Activated CD8-positive, alpha-beta memory T cell treated with anti-CD3 and anti-CD28 coated beads for 36 hours (primary cell): ENCODE data around the gene THSD7B. TPM values are rescaled to one million over a fixed set of nuclear protein-coding genes. Genes with fewer than 3 reads are reported as not detected.
"Not testable (repeated sequence)": the region's sequence is repeated elsewhere in the genome, so short reads cannot be mapped to it uniquely, and the experiment has no call there.

ENCODE experiments used
- CTCF ChIA-PET: fragments of 350-600 bp; sonication (Branson Sonifier 250); formaldehyde crosslinking; loops from one replicate; lab custom pipeline; 2021; ENCODE audit warnings: antibody characterized with exemption; lab: Charles Lee
- POLR2A ChIA-PET: fragments of 350-600 bp; sonication (Branson Sonifier 250); formaldehyde crosslinking; loops from one replicate; lab custom pipeline; 2021; ENCODE audit warnings: antibody characterized with exemption; lab: Charles Lee
- total RNA-seq, 2 experiments: library from RNA; stranded (reverse); gene quantifications; one replicate each; pipeline ENCODE4 v1.2.3, GENCODE V29; 2021

The THSD7B gene
- total RNA-seq, 2 experiments from 2014 or later, result not detected

DNA sequence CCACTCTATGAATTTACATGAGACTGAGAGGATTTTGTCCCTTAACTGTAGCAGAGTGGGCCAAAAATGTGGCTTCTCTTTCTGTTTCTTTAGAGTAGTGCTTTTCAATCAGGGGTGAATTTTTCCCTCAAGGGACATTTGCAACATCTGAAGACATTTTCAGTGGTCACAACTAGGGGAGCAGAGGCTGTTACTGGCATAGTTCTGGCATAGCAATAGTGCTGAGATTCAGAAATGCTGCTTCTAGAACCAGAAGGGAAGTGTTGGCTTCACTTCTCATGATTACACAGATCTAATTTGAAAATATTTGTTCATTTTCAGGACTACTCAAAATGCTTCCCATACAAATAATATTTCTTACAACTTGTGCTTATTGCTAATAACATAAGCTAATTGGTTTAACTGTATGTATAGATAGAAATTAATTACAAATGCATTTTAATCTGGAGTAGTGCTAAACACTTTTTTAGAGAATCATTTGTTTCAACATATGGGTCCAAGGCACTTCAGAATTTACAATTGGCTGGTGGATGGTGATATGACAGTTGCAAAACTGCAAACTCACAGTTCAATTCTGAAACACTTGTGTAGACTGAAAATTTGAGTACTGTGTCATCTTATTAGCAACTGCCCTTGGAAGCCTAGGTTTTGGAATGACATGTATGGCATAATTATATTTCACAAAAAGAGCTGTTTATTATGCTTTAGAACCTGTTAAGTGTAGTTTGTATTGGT is 526.7 kb downstream of the THSD7B start:
- ChIA-PET POLR2A (no interaction called here), CTCF (no interaction called here)

DNA sequence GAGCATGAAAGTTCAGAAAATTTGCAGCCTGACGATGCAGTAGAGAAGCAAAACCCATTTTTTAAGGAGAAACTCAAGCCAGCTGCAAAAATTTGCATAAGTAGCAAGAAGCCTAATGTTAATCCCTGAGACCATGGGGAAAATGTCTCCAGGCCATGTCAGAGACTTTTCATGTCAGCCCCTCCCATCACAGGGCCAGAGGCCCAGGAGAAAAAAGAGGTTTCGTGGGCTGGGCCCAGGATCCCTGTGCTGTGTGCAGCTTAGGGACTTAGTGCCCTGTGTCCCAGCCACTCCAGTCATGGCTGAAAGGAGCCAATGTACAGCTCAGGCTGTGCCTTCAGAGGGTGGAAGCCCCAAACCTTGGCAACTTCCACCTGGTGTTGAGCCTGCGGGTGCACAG is 533.0 kb downstream of the THSD7B start:
- ChIA-PET CTCF (no interaction called here), POLR2A (no interaction called here)

DNA sequence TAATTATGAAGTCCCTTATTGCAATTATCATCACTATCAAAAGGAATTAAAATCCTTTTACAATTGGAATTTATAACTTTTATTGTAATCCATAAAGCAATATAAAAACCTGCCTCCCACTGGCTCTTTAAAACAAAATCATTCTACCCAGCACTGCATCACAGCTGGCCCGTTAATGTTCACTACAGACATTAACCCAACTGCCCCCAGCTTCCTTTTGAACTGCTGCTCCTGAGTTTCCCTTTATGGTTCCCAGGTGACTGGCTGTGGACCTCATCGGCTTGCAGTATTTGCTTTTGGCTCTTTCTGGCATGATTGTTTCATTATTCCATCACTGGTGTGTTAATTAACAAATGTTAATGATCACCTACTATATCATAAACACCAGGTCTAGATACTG is 535.6 kb downstream of the THSD7B start:
- POLR2A ChIA-PET, result no interaction called here
- CTCF ChIA-PET, result no interaction called here

DNA sequence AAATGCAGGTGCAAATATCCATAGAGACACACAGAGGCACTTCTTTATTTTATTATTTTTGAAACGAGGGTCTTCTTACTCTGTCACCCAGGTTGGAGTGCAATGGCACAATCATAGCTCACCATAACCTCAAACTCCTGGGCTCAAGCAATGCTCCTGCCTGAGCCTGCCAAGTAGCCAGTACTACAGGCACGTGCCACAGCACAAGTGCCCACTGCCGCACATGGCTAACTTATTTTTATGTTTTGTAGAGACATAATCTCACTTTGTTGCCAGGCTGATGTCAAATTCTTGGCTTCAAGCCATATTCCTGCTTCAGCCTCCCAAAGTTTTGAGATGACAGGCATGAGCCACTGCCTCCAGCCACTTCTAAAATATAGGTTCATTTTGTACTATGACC is 537.6 kb downstream of the THSD7B start:
- ChIA-PET CTCF (no interaction called here), POLR2A (no interaction called here)

DNA sequence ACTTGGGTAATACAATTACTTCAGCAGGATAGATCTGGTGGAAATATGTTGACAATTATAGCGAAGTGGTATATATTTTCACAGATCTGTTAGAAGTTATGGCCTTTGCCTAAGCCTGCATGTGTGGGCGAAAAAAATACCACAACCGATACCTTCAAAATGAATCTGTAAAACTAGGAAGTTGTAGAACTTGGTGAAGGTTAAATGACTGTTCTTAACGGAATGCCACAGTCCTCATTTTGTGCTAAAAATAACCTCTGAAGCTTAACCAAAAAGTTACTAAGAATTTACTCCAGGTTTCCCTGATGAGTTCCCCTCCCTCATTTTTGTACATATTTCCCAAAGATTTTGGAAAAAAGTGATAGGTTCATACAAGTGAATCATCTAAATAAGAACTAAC is 550.7 kb downstream of the THSD7B start:
- ChIA-PET CTCF (no interaction called here), POLR2A (no interaction called here)

DNA sequence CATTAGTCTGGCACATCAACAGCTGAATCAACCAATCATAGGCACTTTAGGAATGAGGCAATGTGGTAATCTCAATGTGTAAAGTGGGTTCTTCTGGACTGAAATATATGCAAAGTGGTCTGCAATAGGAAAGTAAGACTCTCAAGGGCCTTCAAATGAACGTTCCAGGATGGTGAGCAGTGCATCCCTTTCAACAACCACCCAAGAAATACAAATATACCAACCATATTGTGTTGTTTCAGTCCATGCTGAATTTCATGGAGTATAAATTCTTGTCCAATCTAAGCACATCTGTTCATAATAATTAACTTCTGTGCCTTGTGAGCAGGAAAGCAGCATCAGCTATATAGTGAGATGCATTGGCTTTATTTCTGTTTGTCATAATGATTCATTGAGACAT is 556.2 kb downstream of the THSD7B start:
- CTCF ChIA-PET, result no interaction called here
- POLR2A ChIA-PET, result no interaction called here

DNA sequence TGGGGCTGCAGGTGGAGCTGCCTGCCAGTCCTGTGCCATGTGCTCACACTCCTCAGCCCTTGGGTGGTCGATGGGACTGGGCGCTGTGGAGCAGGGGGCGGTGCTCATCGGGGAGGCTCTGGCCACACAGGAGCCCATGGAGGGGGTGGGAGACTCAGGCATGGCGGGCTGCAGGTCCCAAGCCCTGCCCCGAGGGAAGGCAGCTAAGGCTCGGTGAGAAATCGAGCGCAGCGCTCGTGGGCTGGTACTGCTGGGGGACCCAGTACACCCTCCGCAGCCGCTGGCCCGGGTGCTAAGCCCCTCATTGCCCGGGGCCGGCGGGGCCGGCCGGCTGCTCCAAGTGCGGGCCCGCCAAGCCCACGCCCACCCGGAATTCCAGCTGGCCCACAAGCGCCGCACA is 566.2 kb downstream of the THSD7B start:
- CTCF ChIA-PET, POLR2A ChIA-PET: not testable (repeated sequence)

DNA sequence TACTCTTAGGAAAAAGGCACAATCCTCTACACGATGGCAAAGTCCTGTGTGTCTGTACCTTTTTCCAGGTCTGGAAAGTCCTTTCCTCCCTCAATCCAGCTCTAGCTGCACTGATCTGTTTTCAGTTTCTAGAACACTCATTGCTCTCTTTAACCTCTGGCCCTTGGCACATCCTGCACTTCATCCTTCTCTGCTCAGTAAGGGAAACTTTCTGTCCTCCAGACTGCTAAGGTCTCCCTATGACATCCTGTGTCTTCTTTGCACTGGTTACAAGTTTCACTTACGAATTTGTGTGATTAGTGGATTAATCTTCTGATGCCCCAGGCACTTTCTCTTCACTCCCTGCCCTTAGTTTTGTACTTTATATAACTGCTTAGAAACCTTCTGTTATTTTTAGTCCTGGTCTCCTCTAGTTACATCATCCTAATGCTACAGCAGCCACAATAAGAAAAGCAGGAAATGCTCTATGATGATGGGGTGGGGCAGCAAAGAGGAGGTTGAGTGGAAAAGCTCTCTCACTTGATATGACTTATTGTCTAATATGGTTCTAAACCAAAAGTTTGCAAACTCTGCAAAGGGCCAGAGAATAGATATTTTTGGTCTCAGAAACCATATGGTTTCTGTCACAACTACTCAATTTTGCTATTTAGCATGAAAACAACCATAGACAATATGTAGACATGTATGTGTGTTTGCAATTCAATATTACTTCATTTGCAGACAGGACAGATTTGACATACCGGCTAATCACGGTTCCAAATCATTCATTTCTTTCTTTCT is 568.2 kb downstream of the THSD7B start:
- ChIA-PET CTCF (no interaction called here), POLR2A (no interaction called here)

DNA sequence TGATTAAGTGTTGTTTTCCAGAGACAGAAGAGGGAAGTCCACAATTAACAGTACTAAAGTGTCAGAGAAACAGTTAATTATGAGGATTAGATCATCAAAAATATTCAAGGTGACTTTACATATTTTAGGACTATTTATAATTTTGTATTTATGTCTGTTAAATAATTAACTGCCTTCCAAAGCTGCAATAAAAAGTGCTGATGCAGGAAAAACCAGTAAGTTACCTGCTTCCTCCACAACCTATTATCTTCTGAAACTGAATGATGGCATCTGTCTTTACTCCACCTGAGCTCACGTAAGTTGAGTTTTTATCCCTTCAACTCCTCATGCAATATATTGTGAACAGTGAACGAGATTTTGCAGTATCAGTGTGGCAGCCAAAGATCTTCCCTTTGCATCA is 570.7 kb downstream of the THSD7B start:
- POLR2A ChIA-PET, result no interaction called here
- CTCF ChIA-PET, result no interaction called here

DNA sequence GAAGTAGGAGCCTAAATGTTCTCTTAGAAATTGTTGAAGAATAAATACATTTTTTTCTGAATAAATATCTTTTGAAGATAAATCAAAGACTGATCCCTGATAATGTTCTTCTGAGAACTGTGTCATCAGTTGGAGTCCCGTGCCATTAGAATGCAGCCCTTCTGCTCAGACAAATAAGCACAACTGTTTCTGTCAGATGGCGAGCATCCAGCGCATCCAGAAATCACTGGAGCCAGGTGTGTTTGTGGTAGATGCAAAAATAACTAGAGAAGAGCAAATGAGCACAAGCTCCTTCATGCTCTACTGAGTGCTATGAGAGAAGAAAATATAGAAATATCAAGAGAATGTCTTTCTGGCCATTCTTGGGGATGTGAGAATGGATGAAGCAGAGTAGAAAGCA is 573.7 kb downstream of the THSD7B start:
- CTCF ChIA-PET, result no interaction called here
- POLR2A ChIA-PET, result no interaction called here

DNA sequence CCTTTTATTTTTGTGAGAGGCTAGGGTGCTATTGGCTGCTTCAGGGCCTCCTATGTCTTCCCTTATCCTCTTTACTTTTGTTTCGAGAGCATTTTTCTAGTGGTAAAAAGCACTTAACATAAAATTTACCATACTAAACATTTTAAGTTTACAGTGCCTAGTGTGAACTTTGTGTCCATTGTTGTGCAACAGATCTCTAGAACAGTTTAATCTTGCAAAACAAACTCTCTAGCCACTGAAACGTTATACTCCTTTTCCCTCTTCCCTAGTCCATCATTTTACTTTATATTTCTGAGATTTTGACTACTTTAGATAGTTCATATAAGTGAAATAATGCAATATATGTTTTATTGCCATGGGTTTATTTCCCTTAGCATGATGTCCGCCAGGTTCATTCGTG is 580.6 kb downstream of the THSD7B start:
- CTCF ChIA-PET, result no interaction called here
- POLR2A ChIA-PET, result no interaction called here

DNA sequence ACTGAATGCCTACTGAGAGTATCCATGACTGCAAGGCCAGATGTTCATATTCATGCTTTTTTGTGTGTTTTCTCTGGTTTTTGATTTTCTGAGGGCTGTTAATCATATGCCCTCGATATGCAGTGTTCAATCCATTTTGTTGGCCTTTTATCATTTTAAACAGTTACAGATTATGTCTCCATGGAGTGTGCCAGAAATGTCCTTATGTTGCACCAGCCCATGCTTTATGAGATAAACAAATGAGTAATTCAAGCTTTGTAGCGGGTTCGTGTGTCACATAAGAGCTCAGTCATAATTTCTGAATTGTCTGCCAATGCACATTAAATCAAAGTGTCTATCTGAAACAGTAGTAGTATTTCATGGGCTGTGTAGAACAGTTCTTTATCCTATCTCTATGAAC is 583.0 kb downstream of the THSD7B start:
- ChIA-PET POLR2A (no interaction called here), CTCF (no interaction called here)

DNA sequence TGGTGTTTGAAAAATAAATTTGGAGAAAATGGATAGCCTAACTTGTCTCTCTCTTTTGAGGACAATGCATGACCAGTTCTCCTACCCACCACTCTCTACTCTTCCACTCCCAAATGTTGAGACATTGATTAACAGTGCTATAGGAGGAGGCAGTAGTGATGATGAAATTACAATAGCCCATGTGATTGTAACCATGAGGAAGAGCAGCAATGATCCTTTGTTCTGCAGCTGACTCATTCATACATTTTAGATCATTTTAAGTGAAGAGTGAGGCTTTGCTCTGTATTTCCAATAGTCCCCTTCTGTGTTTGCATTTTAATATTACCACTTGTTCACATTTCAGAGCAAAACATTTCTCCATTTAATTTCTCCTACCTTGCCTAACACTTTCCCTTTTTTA is 592.3 kb downstream of the THSD7B start:
- POLR2A ChIA-PET, result no interaction called here
- CTCF ChIA-PET, result no interaction called here

DNA sequence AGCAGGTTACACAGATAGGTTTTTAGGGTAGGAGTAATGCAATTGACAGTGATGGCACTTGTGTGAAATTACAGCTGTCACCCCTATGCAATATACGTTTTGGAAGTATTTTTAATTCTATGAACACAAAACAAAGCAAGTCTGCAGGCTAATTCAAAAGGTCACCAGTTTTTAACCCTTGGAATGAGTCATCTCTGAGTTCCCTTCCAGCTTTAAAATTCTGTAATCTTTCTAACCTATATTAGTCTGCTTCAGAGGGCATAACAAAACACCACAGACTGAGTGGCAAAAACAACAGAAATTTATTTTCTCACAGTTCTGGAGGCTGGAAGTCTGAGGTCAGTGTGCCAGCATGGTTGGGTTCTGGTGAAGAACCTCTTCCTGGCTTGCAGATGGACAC is 602.0 kb downstream of the THSD7B start:
- ChIA-PET CTCF (no interaction called here), POLR2A (no interaction called here)

DNA sequence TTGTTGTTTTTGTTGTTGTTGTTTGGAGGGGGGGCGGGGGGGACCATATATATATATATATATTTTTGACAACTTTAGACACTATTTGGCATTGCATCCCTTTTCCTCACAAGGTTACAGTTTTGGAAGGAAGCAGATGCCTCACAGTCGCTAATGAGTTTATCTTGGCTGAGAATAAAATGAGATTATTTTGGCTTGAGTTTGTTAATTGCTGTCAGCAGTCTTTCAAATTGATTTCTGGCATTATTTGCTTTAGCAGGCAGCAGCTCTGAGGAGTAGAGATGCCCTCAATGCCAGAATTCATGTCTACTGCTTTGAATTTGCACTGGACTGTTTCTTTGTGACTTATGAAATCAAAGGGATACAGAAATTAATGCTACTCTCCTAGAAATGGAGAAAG is 603.8 kb downstream of the THSD7B start:
- CTCF ChIA-PET, result no interaction called here
- POLR2A ChIA-PET, result no interaction called here

DNA sequence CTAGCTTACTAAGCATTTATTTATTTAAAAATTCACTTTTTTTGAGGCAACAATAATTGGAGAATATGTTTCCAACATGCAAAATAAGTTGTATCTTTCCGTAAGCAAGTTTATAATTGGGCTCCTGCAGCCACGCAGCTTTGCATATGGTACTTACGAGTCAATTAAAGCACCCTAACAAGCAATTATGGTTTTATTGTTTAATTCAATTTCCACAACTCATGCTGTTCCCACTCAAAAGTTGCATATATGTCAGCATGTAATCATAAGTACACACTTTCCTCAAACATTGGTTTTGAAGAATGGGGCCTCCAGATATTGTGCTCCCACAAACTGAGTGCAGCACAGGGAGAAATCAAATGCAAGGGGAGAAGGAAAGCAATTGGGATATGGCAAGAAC is 613.8 kb downstream of the THSD7B start:
- POLR2A ChIA-PET, result no interaction called here
- CTCF ChIA-PET, result no interaction called here

DNA sequence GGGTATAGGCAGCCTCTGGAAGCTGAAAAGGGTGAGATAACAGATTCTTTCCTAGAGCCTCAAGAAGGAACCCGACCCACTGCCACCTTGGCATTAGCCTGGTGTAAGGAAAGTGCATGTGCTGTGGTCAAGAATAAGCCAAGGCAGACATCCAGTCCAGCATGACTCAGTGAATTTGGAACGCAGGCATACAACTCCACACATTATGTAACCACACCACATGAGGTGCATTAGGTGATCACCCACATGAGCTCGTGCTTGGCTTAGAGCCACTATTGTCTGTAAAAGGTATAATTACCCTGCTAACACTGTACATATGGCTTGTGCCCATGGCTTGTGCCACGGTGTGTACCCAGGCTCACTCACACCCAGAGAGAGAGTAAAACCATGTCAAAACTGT is 615.3 kb downstream of the THSD7B start:
- CTCF ChIA-PET, result no interaction called here
- POLR2A ChIA-PET, result no interaction called here

DNA sequence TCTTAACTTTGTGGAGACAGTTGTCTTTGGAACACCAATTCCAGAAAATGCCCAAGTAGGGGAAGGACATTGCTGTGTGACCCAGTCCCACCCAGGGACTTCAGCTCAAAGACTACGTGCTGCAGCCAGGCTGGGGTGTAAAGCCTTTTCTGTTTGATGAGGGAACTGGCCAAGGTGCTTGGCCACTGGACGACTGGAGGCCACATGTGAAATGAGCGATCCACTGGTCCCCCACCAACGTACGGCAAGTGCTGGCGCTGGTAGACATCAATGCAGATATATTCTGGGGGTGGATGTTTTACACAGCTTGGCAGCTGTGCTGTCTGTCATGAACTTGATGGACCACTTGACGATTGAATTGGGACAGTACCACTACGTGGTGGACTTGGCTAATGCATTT is 616.4 kb downstream of the THSD7B start:
- POLR2A ChIA-PET, result no interaction called here
- CTCF ChIA-PET, result no interaction called here

DNA sequence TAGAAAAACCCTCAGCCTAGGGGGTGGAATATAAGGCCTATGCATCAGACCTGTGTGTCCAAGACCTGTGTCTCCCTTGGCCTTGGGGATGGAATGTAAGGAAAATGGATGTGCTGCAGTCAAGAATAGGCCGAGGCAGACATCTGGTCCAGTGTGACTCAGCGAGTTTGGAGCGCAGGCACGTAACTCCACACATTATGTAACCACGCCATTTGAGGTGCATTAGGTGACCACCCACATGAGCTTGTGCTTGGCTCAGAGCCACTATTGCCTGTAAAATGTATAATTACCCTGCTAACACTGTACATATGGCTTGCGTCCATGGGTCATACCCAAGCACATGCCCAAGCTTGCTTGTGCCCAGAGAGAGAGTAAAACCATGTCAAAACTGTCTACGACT is 618.0 kb downstream of the THSD7B start:
- ChIA-PET CTCF (no interaction called here), POLR2A (no interaction called here)

DNA sequence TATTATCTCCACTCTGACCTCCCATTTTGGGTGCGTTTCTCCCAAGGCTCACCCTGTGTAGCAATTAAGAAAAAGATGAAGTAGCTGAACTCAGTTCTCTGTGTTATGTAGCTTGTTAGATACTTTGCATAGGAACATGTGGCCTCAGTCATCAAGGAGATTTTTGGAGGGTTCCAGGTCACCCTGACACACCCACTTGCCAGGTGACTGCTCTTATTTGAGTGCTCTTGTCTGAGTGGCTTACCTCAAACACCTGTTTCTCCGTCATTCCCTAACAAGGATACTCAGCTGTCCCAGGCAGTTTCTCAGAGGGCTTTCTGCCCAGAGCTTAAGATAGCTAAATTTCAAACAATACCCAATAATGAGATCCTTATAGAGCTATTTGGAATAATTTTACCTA is 621.7 kb downstream of the THSD7B start:
- ChIA-PET POLR2A (no interaction called here), CTCF (no interaction called here)

DNA sequence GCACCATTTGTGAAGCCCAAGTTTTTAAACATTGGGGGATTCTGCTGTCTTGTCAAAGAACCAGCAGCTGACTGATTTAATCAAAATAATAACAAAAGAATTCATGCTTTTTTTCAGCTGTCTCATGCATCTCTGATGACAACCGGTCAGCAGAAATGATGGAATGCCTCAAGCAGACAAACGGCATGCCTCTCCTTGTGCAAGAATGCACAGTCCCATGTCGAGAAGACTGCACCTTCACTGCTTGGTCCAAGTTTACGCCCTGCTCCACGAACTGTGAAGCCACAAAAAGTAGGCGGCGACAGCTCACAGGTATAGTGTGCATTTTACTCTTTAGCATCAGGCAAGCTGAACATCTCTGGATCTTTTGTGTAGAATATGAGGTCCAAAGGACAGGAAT is 640.2 kb downstream of the THSD7B start:
- ChIA-PET POLR2A (no interaction called here), CTCF (interaction anchor here (0.6 kb wide), 1 partner anchor 221 kb away, joined by 4 read pairs; no protein-coding TSS in a partner anchor)
